Esophagus muscularis mucosa (tissue), 3 donors: ENCODE measurements around the gene MAGI2.

ENCODE experiments used
- CTCF ChIP-seq, 3 experiments: fragments of 200-600 bp in 2 of 3; fragments of 450-650 bp in 1 of 3; sonication (generic) in 2 of 3; IDR thresholded peaks; one replicate each; pipeline ENCODE4 v1.5.1; 2017 to 2019; ENCODE audit warnings: antibody characterized with exemption in 3 of 3, mild to moderate bottlenecking in 2 of 3, moderate library complexity in 1 of 3
- EP300 ChIP-seq: sonication (generic); formaldehyde crosslinking; IDR thresholded peaks from one replicate; pipeline ENCODE4 v1.6.1; 2017; ENCODE audit warnings: antibody characterized with exemption

DNA sequence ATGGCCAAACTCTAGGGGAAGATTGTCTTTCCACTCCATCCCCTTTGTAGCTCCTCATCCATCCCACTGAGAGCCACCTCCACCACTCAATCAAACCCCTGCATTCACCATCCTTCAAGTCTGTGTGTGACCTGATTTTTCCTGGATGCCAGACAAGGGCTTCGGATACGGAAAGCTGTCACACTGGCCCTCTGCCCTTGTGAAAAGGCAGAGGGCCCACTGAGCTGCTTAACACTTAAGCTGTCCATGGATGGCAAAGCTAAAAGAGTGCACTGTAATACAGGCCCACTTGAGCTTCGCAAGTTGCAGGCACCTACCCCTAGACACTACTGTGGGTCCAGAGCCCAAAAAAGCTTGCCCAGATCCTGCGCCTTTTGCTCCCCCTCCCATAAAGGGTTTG, 237.2 kb downstream of the MAGI2 start:
- TF ChIP-seq CTCF (IDR thresholded peaks at IDR 0.05) (no peak), EP300 (no peak)
